Activated T-cell treated with anti-CD3 and anti-CD28 coated beads, Interleukin-2, amount 50 U/mL, for 24 hours (primary cell): ENCODE measurements around the gene RBM33.

Experiments
- DNase-seq: peaks from one replicate; pipeline ENCODE4 v3.0.0-alpha.2; 2020
- H3K27ac Mint-ChIP-seq: 2 replicates; pipeline ENCODE4 v1.8.0; 2020; ENCODE audit warnings: mild to moderate bottlenecking, mixed read lengths
- H3K27me3 Mint-ChIP-seq: 2 replicates; pipeline ENCODE4 v1.8.0; 2020; ENCODE audit warnings: mixed read lengths
- H3K36me3 Mint-ChIP-seq: 2 replicates; pipeline ENCODE4 v1.8.0; 2020; ENCODE audit warnings: low read depth, mixed read lengths
- H3K4me1 Mint-ChIP-seq: 2 replicates; pipeline ENCODE4 v1.8.0; 2020; ENCODE audit warnings: low read depth, mixed read lengths
- H3K4me3 Mint-ChIP-seq: 2 replicates; pipeline ENCODE4 v1.8.0; 2020; ENCODE audit warnings: mild to moderate bottlenecking, moderate library complexity, mixed read lengths
- H3K9me3 Mint-ChIP-seq: 2 replicates; pipeline ENCODE4 v1.8.0; 2020; ENCODE audit warnings: mixed read lengths

Gene RBM33

GRCh38 chr7:155756322-155756721 is 111.9 kb downstream of the RBM33 start:
- no peak overlapping the region for H3K4me3 Mint-ChIP-seq
- peak overlapping the region; percentile 49 for H3K27ac Mint-ChIP-seq
- H3K9me3 Mint-ChIP-seq: no peaks in the 10 kb centered on the region
- no peaks in the 10 kb centered on the region for H3K27me3 Mint-ChIP-seq
- H3K36me3 Mint-ChIP-seq: peaks cover 76% of the 10 kb centered on the region
- DNase-seq: no peak
- peaks cover 86% of the 10 kb centered on the region for H3K4me1 Mint-ChIP-seq

DNA sequence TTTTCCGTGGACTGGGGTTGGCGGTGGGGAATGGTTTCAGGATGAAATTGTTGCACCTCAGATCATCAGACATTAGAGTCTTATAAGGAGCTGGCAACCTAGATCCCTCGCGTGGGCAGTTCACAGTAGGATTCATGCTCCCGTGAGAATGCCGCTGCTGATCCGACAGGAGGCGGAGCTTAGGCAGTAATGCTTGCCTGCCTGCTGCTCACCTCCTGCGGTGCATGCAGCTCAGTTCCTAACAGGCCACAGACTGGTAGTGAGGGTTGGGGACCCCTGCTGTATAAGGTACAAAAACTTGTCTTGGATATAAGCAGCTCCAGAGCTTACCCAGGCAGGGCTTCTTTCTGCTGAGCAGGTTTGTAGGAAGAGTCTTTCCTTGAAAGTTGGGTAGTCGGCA is 113.9 kb downstream of the RBM33 start:
- Mint-ChIP-seq H3K4me3 (no peak overlapping the region), H3K4me1 (peaks cover 86% of the 10 kb centered on the region), H3K9me3 (no peaks in the 10 kb centered on the region), H3K36me3 (peaks cover 70% of the 10 kb centered on the region), H3K27me3 (no peaks in the 10 kb centered on the region), H3K27ac (peak overlapping the region; percentile 33)
- no peak for DNase-seq

GRCh38 chr7:155759740-155760430 is 115.4 kb downstream of the RBM33 start:
- peaks cover 74% of the 10 kb centered on the region for H3K36me3 Mint-ChIP-seq
- peak overlapping the region; percentile 59 for H3K27ac Mint-ChIP-seq
- H3K4me3 Mint-ChIP-seq: no peak overlapping the region
- H3K27me3 Mint-ChIP-seq: no peaks in the 10 kb centered on the region
- no peak for DNase-seq
- H3K9me3 Mint-ChIP-seq: no peaks in the 10 kb centered on the region
- peaks cover 86% of the 10 kb centered on the region for H3K4me1 Mint-ChIP-seq

DNA sequence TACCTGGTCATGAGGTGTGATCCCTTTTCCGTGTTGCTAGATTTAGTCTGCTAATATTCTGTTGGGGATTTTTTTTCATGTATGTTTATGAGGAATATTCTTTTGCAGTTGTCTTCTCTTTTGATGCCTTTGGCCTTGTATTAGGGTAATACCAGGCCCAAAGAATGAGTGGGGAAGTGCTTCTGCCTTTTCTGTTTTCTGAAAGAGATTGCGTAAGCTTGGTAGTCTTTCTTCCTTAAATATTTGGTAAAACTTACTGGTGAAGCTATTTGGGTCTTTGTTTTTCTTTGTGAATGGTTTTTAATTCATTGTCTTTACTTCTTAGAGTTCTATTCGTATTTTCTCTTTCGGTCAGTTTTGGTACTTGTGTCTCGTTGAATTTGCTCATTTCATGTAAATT is 116.7 kb downstream of the RBM33 start:
- no peaks in the 10 kb centered on the region for H3K27me3 Mint-ChIP-seq
- no peaks in the 10 kb centered on the region for H3K9me3 Mint-ChIP-seq
- H3K4me3 Mint-ChIP-seq: no peak overlapping the region
- H3K4me1 Mint-ChIP-seq: peaks cover 82% of the 10 kb centered on the region
- H3K27ac Mint-ChIP-seq: peak overlapping the region; percentile 23
- no peak for DNase-seq
- H3K36me3 Mint-ChIP-seq: peaks cover 79% of the 10 kb centered on the region

- no peaks in the 10 kb centered on the region for H3K9me3 Mint-ChIP-seq
- DNase-seq: no peak
- no peaks in the 10 kb centered on the region for H3K27me3 Mint-ChIP-seq
- H3K27ac Mint-ChIP-seq: peak overlapping the region; percentile 1
- peaks cover 79% of the 10 kb centered on the region for H3K36me3 Mint-ChIP-seq
- peaks cover 74% of the 10 kb centered on the region for H3K4me1 Mint-ChIP-seq
- no peak overlapping the region for H3K4me3 Mint-ChIP-seq
Measured at GRCh38 chr7:155762036-155762435, 117.6 kb downstream of the RBM33 start.

GRCh38 chr7:155762655-155763054 is 118.2 kb downstream of the RBM33 start:
- Mint-ChIP-seq H3K4me3 (peak overlapping the region; percentile 64), H3K4me1 (peaks cover 72% of the 10 kb centered on the region)

GRCh38 chr7:155763122-155763521 is 118.7 kb downstream of the RBM33 start:
- H3K27me3 Mint-ChIP-seq: no peaks in the 10 kb centered on the region
- H3K4me1 Mint-ChIP-seq: peaks cover 68% of the 10 kb centered on the region
- no peaks in the 10 kb centered on the region for H3K9me3 Mint-ChIP-seq
- peak overlapping the region; percentile 64 for H3K4me3 Mint-ChIP-seq
- no peak for DNase-seq
- peaks cover 81% of the 10 kb centered on the region for H3K36me3 Mint-ChIP-seq
- peak overlapping the region; percentile 98 for H3K27ac Mint-ChIP-seq

More at GRCh38 chr7:155762655-155763054, 118.2 kb downstream of the RBM33 start:
- H3K27ac Mint-ChIP-seq: peak overlapping the region; percentile 98
- H3K9me3 Mint-ChIP-seq: no peaks in the 10 kb centered on the region
- no peak for DNase-seq
- peaks cover 81% of the 10 kb centered on the region for H3K36me3 Mint-ChIP-seq
- H3K27me3 Mint-ChIP-seq: no peaks in the 10 kb centered on the region

- Mint-ChIP-seq H3K4me3 (peak overlapping the region; percentile 64), H3K27me3 (no peaks in the 10 kb centered on the region), H3K27ac (peak overlapping the region; percentile 98), H3K9me3 (no peaks in the 10 kb centered on the region), H3K4me1 (peaks cover 62% of the 10 kb centered on the region), H3K36me3 (peaks cover 81% of the 10 kb centered on the region)
- peak; percentile 70 for DNase-seq
Measured at GRCh38 chr7:155763691-155764437, 119.4 kb downstream of the RBM33 start.

DNA sequence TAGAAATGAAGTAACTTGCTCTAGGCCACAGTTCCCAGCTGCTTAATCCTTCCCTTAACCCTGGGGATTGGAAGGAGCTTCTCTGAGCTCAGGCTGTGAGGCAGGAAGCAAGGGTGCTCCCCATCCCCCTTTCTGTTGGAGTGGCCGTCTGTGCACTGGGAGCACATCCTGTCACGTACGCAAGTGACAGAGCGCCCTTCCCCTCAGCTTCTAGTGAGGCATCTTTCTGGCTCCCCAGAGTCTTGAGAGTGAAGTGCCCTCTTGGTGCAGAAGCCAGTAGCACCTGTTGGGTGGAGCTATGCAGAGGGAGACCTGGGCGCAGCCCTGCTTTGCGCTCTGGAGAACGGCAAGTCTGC is 120.0 kb downstream of the RBM33 start:
- peak; percentile 61 for DNase-seq
- H3K27me3 Mint-ChIP-seq: no peaks in the 10 kb centered on the region
- H3K4me1 Mint-ChIP-seq: peaks cover 61% of the 10 kb centered on the region
- H3K9me3 Mint-ChIP-seq: no peaks in the 10 kb centered on the region
- H3K4me3 Mint-ChIP-seq: peak overlapping the region; percentile 64
- H3K27ac Mint-ChIP-seq: peak overlapping the region; percentile 98
- peaks cover 83% of the 10 kb centered on the region for H3K36me3 Mint-ChIP-seq

DNA sequence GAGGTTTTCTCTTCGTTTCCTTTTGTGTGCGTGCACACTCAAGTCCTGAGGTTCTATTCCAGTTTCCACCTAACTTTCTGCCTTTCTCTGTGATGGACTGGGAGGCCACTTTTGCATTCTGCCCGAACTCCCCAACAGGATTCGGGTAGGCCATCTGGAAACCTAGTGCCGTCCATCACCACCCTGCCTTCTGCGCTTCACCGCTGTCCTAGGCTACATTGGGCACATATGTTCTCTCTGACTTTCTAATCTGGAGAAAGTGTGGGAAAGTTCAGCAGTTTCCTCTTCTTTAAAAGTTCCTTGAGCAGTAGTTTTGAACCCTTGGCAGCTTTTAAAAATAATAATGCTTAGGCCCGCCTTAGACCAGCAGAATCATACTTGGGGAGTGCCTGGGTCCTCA is 121.0 kb downstream of the RBM33 start:
- H3K36me3 Mint-ChIP-seq: peaks cover 84% of the 10 kb centered on the region
- H3K4me1 Mint-ChIP-seq: peaks cover 54% of the 10 kb centered on the region
- H3K27ac Mint-ChIP-seq: peak overlapping the region; percentile 82
- H3K27me3 Mint-ChIP-seq: no peaks in the 10 kb centered on the region
- no peak overlapping the region for H3K4me3 Mint-ChIP-seq
- H3K9me3 Mint-ChIP-seq: no peaks in the 10 kb centered on the region
- DNase-seq: no peak

- Mint-ChIP-seq H3K36me3 (peaks cover 87% of the 10 kb centered on the region), H3K4me3 (no peak overlapping the region), H3K27me3 (no peaks in the 10 kb centered on the region), H3K9me3 (no peaks in the 10 kb centered on the region), H3K4me1 (peaks cover 45% of the 10 kb centered on the region), H3K27ac (no peak overlapping the region)
- no peak for DNase-seq
Measured at GRCh38 chr7:155766386-155766785, 121.9 kb downstream of the RBM33 start.

DNA sequence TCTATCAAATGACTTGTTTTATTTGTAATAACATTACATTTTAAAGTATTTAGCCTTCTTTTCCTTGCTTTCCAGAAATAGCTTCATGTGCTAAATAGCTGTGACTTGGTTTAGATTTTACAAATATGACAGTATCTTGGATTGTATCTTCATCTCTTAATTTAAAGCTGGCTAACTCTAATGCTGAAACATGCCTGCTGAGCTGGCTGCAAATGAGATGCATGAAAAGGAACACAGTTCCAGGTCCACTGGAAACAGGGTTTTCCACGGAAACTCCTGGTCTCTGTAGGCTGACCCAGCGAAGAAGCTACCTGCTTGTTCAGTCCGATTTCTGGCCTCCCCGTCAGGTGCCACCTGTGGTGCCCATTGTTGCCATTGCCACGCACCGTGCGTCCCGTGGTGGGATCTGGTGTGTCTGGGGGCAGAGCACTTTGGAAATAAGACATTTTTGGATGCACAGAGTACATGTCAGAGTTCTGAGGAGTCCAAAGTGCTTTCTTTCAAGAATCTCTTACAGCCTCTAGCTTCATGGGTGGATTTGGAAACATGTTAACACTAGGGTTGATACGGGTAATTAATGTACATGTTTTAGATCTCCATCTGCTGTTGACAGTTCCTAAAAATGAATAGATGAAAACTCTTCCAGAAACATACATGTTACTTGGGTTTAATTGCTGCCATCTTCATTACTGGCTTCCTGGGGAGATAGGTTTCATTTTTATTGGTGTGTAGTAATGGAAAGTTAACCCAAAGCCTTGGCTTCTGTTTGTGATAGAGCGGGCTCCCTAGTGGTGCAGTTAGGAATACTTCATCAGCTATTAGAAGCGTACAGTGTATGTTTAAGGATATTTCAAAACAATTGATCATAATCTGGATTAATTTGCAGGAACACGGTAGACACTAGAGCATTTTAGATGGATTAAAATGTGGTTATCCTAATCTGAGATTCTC is 122.8 kb downstream of the RBM33 start:
- Mint-ChIP-seq H3K36me3 (peaks cover 90% of the 10 kb centered on the region), H3K9me3 (no peaks in the 10 kb centered on the region), H3K4me3 (no peak overlapping the region), H3K27me3 (no peaks in the 10 kb centered on the region), H3K27ac (peak overlapping the region; percentile 10), H3K4me1 (peaks cover 37% of the 10 kb centered on the region)
- no peak for DNase-seq

DNA sequence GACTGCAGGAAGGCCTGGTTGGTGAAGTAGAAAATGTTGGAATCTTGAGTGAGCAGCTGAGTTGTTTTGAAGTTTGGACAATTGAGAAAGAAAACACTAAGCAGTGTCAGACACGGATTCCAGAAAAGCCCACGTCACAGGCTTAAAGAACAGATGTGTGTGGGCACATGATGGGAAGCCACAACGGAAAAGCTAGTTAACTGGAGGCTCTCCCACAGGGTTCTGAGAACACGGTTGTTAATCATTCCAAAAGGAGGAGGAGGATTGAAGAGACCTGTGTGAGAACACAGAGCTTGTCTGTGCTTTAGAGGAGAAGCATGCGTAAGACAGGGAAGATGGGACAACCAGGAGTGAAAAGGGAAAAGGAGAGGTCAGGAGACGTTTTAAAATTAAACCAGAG is 125.2 kb downstream of the RBM33 start:
- Mint-ChIP-seq H3K27ac (peak overlapping the region; percentile 20), H3K27me3 (no peaks in the 10 kb centered on the region), H3K36me3 (peaks cover 95% of the 10 kb centered on the region), H3K4me3 (no peak overlapping the region), H3K9me3 (no peaks in the 10 kb centered on the region), H3K4me1 (peaks cover 12% of the 10 kb centered on the region)
- DNase-seq: no peak

GRCh38 chr7:155770241-155770640 is 125.8 kb downstream of the RBM33 start:
- DNase-seq: no peak
- Mint-ChIP-seq H3K27ac (no peak overlapping the region), H3K27me3 (no peaks in the 10 kb centered on the region), H3K4me3 (no peak overlapping the region), H3K9me3 (no peaks in the 10 kb centered on the region), H3K36me3 (peaks cover 95% of the 10 kb centered on the region), H3K4me1 (peaks cover 8% of the 10 kb centered on the region)
